ENCODE data around the gene C10orf71. TPM values are rescaled to one million over a fixed set of nuclear protein-coding genes. Genes with fewer than 3 reads are reported as not detected.

C10orf71 gene
- total RNA-seq, 3 donors from 2014 or later = 0.05 TPM; not detected in 2

GRCh38 chr10:49371967-49372366, 73.0 kb downstream of the C10orf71 start:
- Histone ChIP-seq H3K4me1 (ENCODE audit: low read depth) (no peaks in the 10 kb centered on the region), H3K36me3 (ENCODE audit: low read depth) (no peaks in the 10 kb centered on the region), H3K9me3 (no peaks in the 10 kb centered on the region), H3K4me3 (no peak overlapping the region)
- no peak for TF ChIP-seq CTCF (IDR thresholded peaks at IDR 0.05)
- no peak for ATAC-seq
- intact Hi-C loops (cut with DNase I, micrococcal nuclease) = no loop called here
- DNase-seq = no peak

- DNase-seq (no peak), ATAC-seq (no peak)
- H3K4me3 ChIP-seq = no peak overlapping the region
- intact Hi-C loops (cut with DNase I, micrococcal nuclease) = no loop called here
- H3K36me3 ChIP-seq (ENCODE audit: low read depth) = no peaks in the 10 kb centered on the region
- TF ChIP-seq CTCF (IDR thresholded peaks at IDR 0.05) = no peak
- H3K9me3 ChIP-seq = no peaks in the 10 kb centered on the region
- H3K4me1 ChIP-seq (ENCODE audit: low read depth) = no peaks in the 10 kb centered on the region
Observed at GRCh38 chr10:49373361-49373760, 74.4 kb downstream of the C10orf71 start.

GRCh38 chr10:49374740-49375139, 75.8 kb downstream of the C10orf71 start:
- intact Hi-C loops (cut with DNase I, micrococcal nuclease) = no loop called here
- H3K4me3 ChIP-seq = no peak overlapping the region
- no peaks in the 10 kb centered on the region for H3K9me3 ChIP-seq
- H3K4me1 ChIP-seq (ENCODE audit: low read depth) = no peaks in the 10 kb centered on the region
- TF ChIP-seq CTCF (IDR thresholded peaks at IDR 0.05) = no peak
- no peaks in the 10 kb centered on the region for H3K36me3 ChIP-seq (ENCODE audit: low read depth)
- DNase-seq (no peak), ATAC-seq (no peak)

GRCh38 chr10:49375611-49376010, 76.6 kb downstream of the C10orf71 start:
- Histone ChIP-seq H3K9me3 (no peaks in the 10 kb centered on the region), H3K4me3 (no peak overlapping the region), H3K4me1 (ENCODE audit: low read depth) (no peaks in the 10 kb centered on the region), H3K36me3 (ENCODE audit: low read depth) (no peaks in the 10 kb centered on the region)
- ATAC-seq (no peak), DNase-seq (no peak)
- TF ChIP-seq CTCF (IDR thresholded peaks at IDR 0.05) = no peak
- intact Hi-C loops (cut with DNase I, micrococcal nuclease) = no loop called here

Other genes starting within 250 kb of the C10orf71 start
- 10 to 100 TPM in 1 of 3 donors, 1 to 10 TPM in 2; 1.5 to 13.8 (median 2.2) TPM for gene VSTM4, start 183.6 kb upstream of the C10orf71 start, total RNA-seq
- not detected for gene FAM170B, start 165.1 kb upstream of the C10orf71 start, total RNA-seq
- gene TMEM273, start 110.8 kb upstream of the C10orf71 start, total RNA-seq = 10 to 100 TPM in 1 of 3 donors, 1 to 10 TPM in 2; 4.8 to 12.7 (median 7.0) TPM
- under 1 TPM; 0.10 to 0.35 (median 0.22) TPM for gene DRGX, start 96.9 kb downstream of the C10orf71 start, total RNA-seq
- 10 to 100 TPM; 18.9 to 29.8 (median 25.4) TPM for gene ERCC6, start 240.0 kb downstream of the C10orf71 start, total RNA-seq